Mesenchymal stem cell (in vitro differentiated cells and primary cell): Measurements from ENCODE around the gene MIER2. TPM values are rescaled to one million over a fixed set of nuclear protein-coding genes. Genes with fewer than 3 reads are reported as not detected.
A peak's percentile ranks its signal among the peaks of the same experiment; 100 is the strongest.
"Not testable (repeated sequence)": the region's sequence is repeated elsewhere in the genome, so short reads cannot be mapped to it uniquely, and the experiment has no call there.

Experiments
- DNase-seq: peaks from one replicate; pipeline ENCODE4 v3.0.0-alpha.2; 2013
- H2AFZ ChIP-seq: one replicate; pipeline ENCODE4 v1.6.1; 2013; ENCODE audit warnings: low read depth, mild to moderate bottlenecking, control low read depth, inconsistent platforms, low read length, moderate library complexity
- H2AK5ac ChIP-seq: 2 replicates; pipeline ENCODE4 v1.6.1; 2013; ENCODE audit warnings: low read length, moderate library complexity, mild to moderate bottlenecking, inconsistent platforms; ENCODE audit not compliant: severe bottlenecking
- H2BK120ac ChIP-seq: one replicate; pipeline ENCODE4 v1.6.1; 2013; ENCODE audit warnings: low read depth, mild to moderate bottlenecking, inconsistent platforms, low read length, moderate library complexity
- H2BK12ac ChIP-seq, 2 experiments: one replicate each; pipeline ENCODE4 v1.6.1; 2013; ENCODE audit warnings: inconsistent platforms in 2 of 2, low read length in 2 of 2, mild to moderate bottlenecking in 2 of 2, moderate library complexity in 2 of 2, control low read depth in 1 of 2
- H2BK15ac ChIP-seq: one replicate; pipeline ENCODE4 v1.6.1; 2013; ENCODE audit warnings: mild to moderate bottlenecking, low read depth, inconsistent platforms; ENCODE audit not compliant: poor library complexity, severe bottlenecking
- H2BK5ac ChIP-seq: 2 replicates; pipeline ENCODE4 v1.6.1; 2013; ENCODE audit warnings: low read depth, mild to moderate bottlenecking, low read length, control low read depth, inconsistent platforms; ENCODE audit not compliant: poor library complexity, severe bottlenecking
- H3K14ac ChIP-seq, 2 experiments: one replicate each; pipeline ENCODE4 v1.6.1; 2013; ENCODE audit warnings: inconsistent platforms in 2 of 2, low read length in 2 of 2, control low read depth in 1 of 2, mild to moderate bottlenecking in 1 of 2, moderate library complexity in 1 of 2
- H3K18ac ChIP-seq, 2 experiments: one replicate each; pipeline ENCODE4 v1.6.1; 2013; ENCODE audit warnings: inconsistent platforms in 2 of 2, low read length in 2 of 2, control low read depth in 1 of 2, low read depth in 1 of 2, mild to moderate bottlenecking in 1 of 2
- H3K23ac ChIP-seq, 2 experiments: one replicate each; pipeline ENCODE4 v1.6.1; 2013; ENCODE audit warnings: inconsistent platforms in 2 of 2, low read length in 2 of 2, mild to moderate bottlenecking in 2 of 2, moderate library complexity in 2 of 2, control low read depth in 1 of 2
- H3K27ac ChIP-seq: 2 replicates; pipeline ENCODE4 v1.5.1; 2013; ENCODE audit warnings: mild to moderate bottlenecking, moderate library complexity, low read length, control low read depth, inconsistent platforms; ENCODE audit not compliant: poor library complexity, severe bottlenecking
- H3K27me3 ChIP-seq, 2 experiments: 2 replicates each; pipeline versions ENCODE4 v1.6.1 to v1.7.0; 2013; ENCODE audit warnings: low read length in 2 of 2, mild to moderate bottlenecking in 2 of 2, moderate library complexity in 2 of 2, control low read depth in 1 of 2, inconsistent platforms in 1 of 2; ENCODE audit not compliant: control insufficient read depth in 1 of 2, insufficient read depth in 1 of 2
- H3K36me3 ChIP-seq, 2 experiments: 2 replicates each; pipeline versions ENCODE4 v1.6.1 to v1.7.0; 2013; ENCODE audit warnings: low read length in 2 of 2, control low read depth in 1 of 2, inconsistent platforms in 1 of 2, low read depth in 1 of 2, mild to moderate bottlenecking in 1 of 2; ENCODE audit not compliant: insufficient read depth in 2 of 2, control insufficient read depth in 1 of 2
- H3K4ac ChIP-seq, 2 experiments: one replicate each; pipeline ENCODE4 v1.6.1; 2013; ENCODE audit warnings: inconsistent platforms in 2 of 2, low read length in 2 of 2, mild to moderate bottlenecking in 2 of 2, moderate library complexity in 2 of 2, control low read depth in 1 of 2, low read depth in 1 of 2
- H3K4me1 ChIP-seq: 2 replicates; pipeline ENCODE4 v1.6.1; 2013; ENCODE audit warnings: low read depth, low read length, control low read depth; ENCODE audit not compliant: control insufficient read depth, insufficient read depth
- H3K4me2 ChIP-seq: 2 replicates; pipeline ENCODE4 v1.6.1; 2013; ENCODE audit warnings: low read length, mild to moderate bottlenecking, inconsistent platforms; ENCODE audit not compliant: poor library complexity, severe bottlenecking
- H3K4me3 ChIP-seq, 2 experiments: 2 replicates each; pipeline versions ENCODE4 v1.5.1 to v1.7.0; 2013; ENCODE audit warnings: low read length in 2 of 2, mild to moderate bottlenecking in 2 of 2, control low read depth in 1 of 2, low read depth in 1 of 2; ENCODE audit not compliant: insufficient read depth in 1 of 2
- H3K79me1 ChIP-seq: replicated peaks from 2 replicates; pipeline ENCODE4 v1.6.1; 2013; ENCODE audit warnings: mild to moderate bottlenecking, control low read depth, low read length, inconsistent platforms; ENCODE audit not compliant: poor library complexity, severe bottlenecking
- H3K9ac ChIP-seq: 2 replicates; pipeline ENCODE4 v1.7.0; 2013; ENCODE audit warnings: mild to moderate bottlenecking, low read length, moderate library complexity
- H3K9me3 ChIP-seq: 2 replicates; pipeline ENCODE4 v1.7.0; 2013; ENCODE audit warnings: mild to moderate bottlenecking, low read length; ENCODE audit not compliant: control insufficient read depth
- H4K8ac ChIP-seq: one replicate; pipeline ENCODE4 v1.6.1; 2013; ENCODE audit warnings: inconsistent platforms, mild to moderate bottlenecking, low read length, moderate library complexity
- H4K91ac ChIP-seq: one replicate; pipeline ENCODE4 v1.6.1; 2013; ENCODE audit warnings: mild to moderate bottlenecking, low read length, inconsistent platforms
- WGBS: methylation state at CpG from one replicate; pipeline ENCODE4 v1.1.7; 2013; ENCODE audit warnings: mixed read lengths; 5-methylcytosine and 5-hydroxymethylcytosine counted together
- polyA plus RNA-seq, 2 experiments: library from polyadenylated mRNA; stranded (reverse); fragments of 200-250 nt; gene quantifications; one replicate each; pipeline ENCODE4 v1.2.3, GENCODE V29; 2013

MIER2 gene, protein sequence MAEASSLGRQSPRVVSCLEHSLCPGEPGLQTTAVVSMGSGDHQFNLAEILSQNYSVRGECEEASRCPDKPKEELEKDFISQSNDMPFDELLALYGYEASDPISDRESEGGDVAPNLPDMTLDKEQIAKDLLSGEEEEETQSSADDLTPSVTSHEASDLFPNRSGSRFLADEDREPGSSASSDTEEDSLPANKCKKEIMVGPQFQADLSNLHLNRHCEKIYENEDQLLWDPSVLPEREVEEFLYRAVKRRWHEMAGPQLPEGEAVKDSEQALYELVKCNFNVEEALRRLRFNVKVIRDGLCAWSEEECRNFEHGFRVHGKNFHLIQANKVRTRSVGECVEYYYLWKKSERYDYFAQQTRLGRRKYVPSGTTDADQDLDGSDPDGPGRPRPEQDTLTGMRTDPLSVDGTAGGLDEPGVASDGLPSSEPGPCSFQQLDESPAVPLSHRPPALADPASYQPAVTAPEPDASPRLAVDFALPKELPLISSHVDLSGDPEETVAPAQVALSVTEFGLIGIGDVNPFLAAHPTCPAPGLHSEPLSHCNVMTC
- polyA plus RNA-seq (2013, experiment 1 of 2): 32.6 TPM
- 31.7 TPM for polyA plus RNA-seq (2013, experiment 2 of 2)

DNA sequence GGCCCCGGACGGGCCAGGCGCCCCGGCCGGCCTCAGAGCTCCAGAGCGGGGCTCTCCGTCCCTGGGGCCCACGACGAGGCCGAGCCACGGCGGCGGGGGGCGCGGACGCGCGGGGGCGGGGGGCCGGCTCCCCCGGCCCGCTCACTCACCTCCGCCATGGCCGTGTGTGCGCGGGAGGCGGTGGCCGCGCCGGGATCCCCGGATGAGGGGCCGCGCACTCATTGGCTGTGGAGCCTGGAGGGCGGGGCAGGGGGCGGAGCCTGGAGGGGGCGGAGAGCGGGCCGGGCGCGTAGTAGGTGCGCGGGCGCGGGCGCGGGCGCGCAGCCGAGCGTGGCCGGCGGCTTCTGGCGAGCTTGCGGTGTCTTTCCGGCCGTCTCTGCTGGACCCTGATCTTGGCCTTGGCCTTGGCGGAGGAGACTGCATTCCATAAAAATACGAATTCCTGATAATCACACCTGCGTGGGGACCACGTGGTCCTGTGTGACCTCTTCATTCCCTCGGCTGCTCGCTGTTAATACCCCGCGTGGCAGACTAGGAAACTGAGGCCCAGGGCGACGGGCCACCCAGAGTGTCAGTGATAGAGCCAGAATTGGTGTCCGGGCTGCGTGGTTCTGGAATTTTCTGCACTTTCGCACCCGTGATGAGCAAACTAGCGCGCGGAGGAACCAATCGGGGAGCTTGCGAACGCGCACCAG is at the start of gene MIER2:
TSS of gene MIER2 (minus strand) at position 172 of the 695 bp plus-strand sequence. CDS start at position 158, 14 bp downstream.
- peak within 1 kb of the TSS in 1 of 2 experiments; percentile 61 for H2BK12ac ChIP-seq
- H3K79me1 ChIP-seq: peaks cover 7% of the 10 kb centered on the region
- no peaks in the 10 kb centered on the region for H3K9me3 ChIP-seq
- peak within 1 kb of the TSS; percentile 70 to 83 for H3K18ac ChIP-seq
- peak within 1 kb of the TSS; percentile 8 for H4K91ac ChIP-seq
- peak; percentile 77 for DNase-seq
- peak within 1 kb of the TSS; percentile 81 to 86 for H3K4me3 ChIP-seq
- H2AFZ ChIP-seq: peak within 1 kb of the TSS; percentile 93
- peaks cover 7 to 18% of the 10 kb centered on the region in 2 experiments for H3K36me3 ChIP-seq
- H3K23ac ChIP-seq: no peak within 1 kb of the TSS
- peak within 1 kb of the TSS; percentile 95 for H3K9ac ChIP-seq
- peak within 1 kb of the TSS; percentile 32 for H2AK5ac ChIP-seq
- H4K8ac ChIP-seq: peak within 1 kb of the TSS; percentile 67
- H2BK5ac ChIP-seq: no peak within 1 kb of the TSS
- peak within 1 kb of the TSS; percentile 44 for H2BK15ac ChIP-seq
- 23% methylated on average over 57 of the region's 77 CpGs for WGBS
- no peak within 1 kb of the TSS for H3K27ac ChIP-seq
- peak within 1 kb of the TSS in 1 of 2 experiments; percentile 45 for H3K14ac ChIP-seq
- H3K4me1 ChIP-seq: peaks cover 34% of the 10 kb centered on the region
- peak within 1 kb of the TSS; percentile 89 for H3K4me2 ChIP-seq
- peak within 1 kb of the TSS; percentile 88 for H2BK120ac ChIP-seq
- no peaks in the 10 kb centered on the region for H3K27me3 ChIP-seq
- H3K4ac ChIP-seq: peak within 1 kb of the TSS in 1 of 2 experiments; percentile 75

DNA sequence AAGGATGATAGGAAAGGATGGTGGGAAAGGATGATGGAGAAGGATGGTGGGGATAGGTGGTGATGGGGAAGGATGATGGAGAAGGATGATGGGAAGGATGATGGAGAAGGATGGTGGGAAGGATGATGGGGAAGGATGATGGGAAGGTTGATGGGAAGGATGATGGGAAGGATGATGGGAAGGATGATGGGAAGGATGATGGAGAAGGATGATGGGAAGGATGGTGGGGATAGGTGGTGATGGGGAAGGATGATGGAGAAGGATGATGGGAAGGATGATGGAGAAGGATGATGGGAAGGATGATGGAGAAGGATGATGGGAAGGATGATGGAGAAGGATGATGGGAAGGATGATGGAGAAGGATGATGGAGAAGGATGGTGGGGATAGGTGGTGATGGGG is 49.0 kb upstream of the MIER2 start:
- not testable (repeated sequence) for H2AK5ac ChIP-seq, H3K14ac ChIP-seq, H3K9ac ChIP-seq, H3K4me3 ChIP-seq, H3K79me1 ChIP-seq, H3K36me3 ChIP-seq, H2AFZ ChIP-seq, H4K91ac ChIP-seq, H3K4ac ChIP-seq, H3K23ac ChIP-seq, H3K4me1 ChIP-seq, H3K9me3 ChIP-seq, H3K27ac ChIP-seq, H2BK5ac ChIP-seq, H4K8ac ChIP-seq, H2BK15ac ChIP-seq, H2BK12ac ChIP-seq, H3K4me2 ChIP-seq, H2BK120ac ChIP-seq, DNase-seq, H3K18ac ChIP-seq
- H3K27me3 ChIP-seq: peaks cover 15 to 25% of the 10 kb centered on the region in 2 experiments

DNA sequence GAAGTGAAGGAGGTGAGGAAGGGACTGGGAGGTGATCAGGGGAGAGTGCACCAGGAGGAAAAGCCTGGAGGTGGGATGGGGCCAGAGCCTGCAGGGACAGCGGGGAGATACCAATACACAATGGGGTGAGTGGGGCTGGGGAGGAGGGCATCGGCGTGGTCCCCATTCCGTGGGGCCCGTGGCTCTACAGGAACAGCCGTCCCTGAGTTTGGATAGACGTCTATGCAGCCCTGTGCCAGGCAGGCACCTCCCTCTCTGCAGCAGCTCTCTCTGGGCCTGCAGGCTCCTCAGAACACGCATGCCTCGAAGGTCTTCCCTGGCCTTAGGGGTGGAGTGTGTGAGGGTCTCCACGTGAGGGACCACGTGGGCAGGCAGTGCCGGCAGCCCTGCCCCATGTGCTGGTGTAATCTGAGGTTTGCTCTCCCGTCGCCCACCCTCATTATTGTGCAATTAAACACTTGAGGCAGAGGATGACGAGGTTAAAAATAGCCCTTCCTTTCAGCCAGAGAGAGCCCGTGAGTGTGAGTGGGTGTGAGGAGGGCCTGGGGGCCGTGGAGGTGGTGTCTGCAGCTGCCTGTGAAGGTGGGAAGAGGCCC is 47.9 kb upstream of the MIER2 start:
- no peak overlapping the region for H4K8ac ChIP-seq
- no peak overlapping the region for H3K27ac ChIP-seq
- no peaks in the 10 kb centered on the region for H3K36me3 ChIP-seq
- no peak for DNase-seq
- no peak overlapping the region for H3K18ac ChIP-seq
- no peaks in the 10 kb centered on the region for H3K4me1 ChIP-seq
- H2BK120ac ChIP-seq: no peak overlapping the region
- no peak overlapping the region for H3K14ac ChIP-seq
- no peaks in the 10 kb centered on the region for H3K79me1 ChIP-seq
- H2AK5ac ChIP-seq: no peak overlapping the region
- H3K4ac ChIP-seq: no peak overlapping the region
- no peak overlapping the region for H2AFZ ChIP-seq
- H3K27me3 ChIP-seq: peaks cover 10 to 30% of the 10 kb centered on the region in 2 experiments
- H2BK15ac ChIP-seq: no peak overlapping the region
- no peak overlapping the region for H3K9ac ChIP-seq
- no peak overlapping the region for H3K4me2 ChIP-seq
- no peak overlapping the region for H2BK5ac ChIP-seq
- H3K4me3 ChIP-seq: no peak overlapping the region
- H3K9me3 ChIP-seq: no peaks in the 10 kb centered on the region
- H4K91ac ChIP-seq: peak overlapping the region; percentile 1
- H3K23ac ChIP-seq: no peak overlapping the region
- no peak overlapping the region for H2BK12ac ChIP-seq
- 81% methylated on average over 12 of the region's 17 CpGs for WGBS
